ENCODE data around the gene NUP133. TPM values are rescaled to one million over a fixed set of nuclear protein-coding genes. Genes with fewer than 3 reads are reported as not detected.

The NUP133 gene
- total RNA-seq, 1 experiment from 2014 or later: 50.9 TPM

GRCh38 chr1:229452956-229453801 is 55.0 kb downstream of the NUP133 start:
- no peaks in the 10 kb centered on the region for H3K27me3 Mint-ChIP-seq (ENCODE audit: unreplicated experiment)
- H3K27ac Mint-ChIP-seq (ENCODE audit: unreplicated experiment): no peak overlapping the region
- H3K9me3 Mint-ChIP-seq (ENCODE audit: low read depth, unreplicated experiment): no peaks in the 10 kb centered on the region
- TF ChIP-seq, protein P1, sequence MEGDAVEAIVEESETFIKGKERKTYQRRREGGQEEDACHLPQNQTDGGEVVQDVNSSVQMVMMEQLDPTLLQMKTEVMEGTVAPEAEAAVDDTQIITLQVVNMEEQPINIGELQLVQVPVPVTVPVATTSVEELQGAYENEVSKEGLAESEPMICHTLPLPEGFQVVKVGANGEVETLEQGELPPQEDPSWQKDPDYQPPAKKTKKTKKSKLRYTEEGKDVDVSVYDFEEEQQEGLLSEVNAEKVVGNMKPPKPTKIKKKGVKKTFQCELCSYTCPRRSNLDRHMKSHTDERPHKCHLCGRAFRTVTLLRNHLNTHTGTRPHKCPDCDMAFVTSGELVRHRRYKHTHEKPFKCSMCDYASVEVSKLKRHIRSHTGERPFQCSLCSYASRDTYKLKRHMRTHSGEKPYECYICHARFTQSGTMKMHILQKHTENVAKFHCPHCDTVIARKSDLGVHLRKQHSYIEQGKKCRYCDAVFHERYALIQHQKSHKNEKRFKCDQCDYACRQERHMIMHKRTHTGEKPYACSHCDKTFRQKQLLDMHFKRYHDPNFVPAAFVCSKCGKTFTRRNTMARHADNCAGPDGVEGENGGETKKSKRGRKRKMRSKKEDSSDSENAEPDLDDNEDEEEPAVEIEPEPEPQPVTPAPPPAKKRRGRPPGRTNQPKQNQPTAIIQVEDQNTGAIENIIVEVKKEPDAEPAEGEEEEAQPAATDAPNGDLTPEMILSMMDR (IDR thresholded peaks at IDR 0.05; ENCODE audit: unreplicated experiment): no peak
- H3K36me3 Mint-ChIP-seq (ENCODE audit: insufficient read depth, unreplicated experiment): peaks cover 18% of the 10 kb centered on the region
- CTCF ChIA-PET: interaction anchor here (0.6 to 1.5 kb wide), 3 partner anchors 55 to 213 kb away, joined by 3 to 5 read pairs (median 5); partner anchors contain the start of gene NUP133
- H3K4me1 Mint-ChIP-seq (ENCODE audit: low read depth, unreplicated experiment): no peaks in the 10 kb centered on the region
- H3K4me3 Mint-ChIP-seq (ENCODE audit: low read depth, unreplicated experiment): no peak overlapping the region
- DNase-seq: no peak
- no TSS peak for BruUV-seq (replicated peaks)
- intact Hi-C loops (cut with micrococcal nuclease; ENCODE audit: unreplicated experiment): loop anchor here (1.0 kb wide), 1 partner anchor 195 kb away; no protein-coding TSS in a partner anchor

GRCh38 chr1:229448845-229449244 is 59.3 kb downstream of the NUP133 start:
- no peak overlapping the region for H3K27ac Mint-ChIP-seq (ENCODE audit: unreplicated experiment)
- TF ChIP-seq, protein P1 (IDR thresholded peaks at IDR 0.05; ENCODE audit: unreplicated experiment): no peak
- no peak for DNase-seq
- no peaks in the 10 kb centered on the region for H3K27me3 Mint-ChIP-seq (ENCODE audit: unreplicated experiment)
- intact Hi-C loops (cut with micrococcal nuclease; ENCODE audit: unreplicated experiment): no loop called here
- H3K9me3 Mint-ChIP-seq (ENCODE audit: low read depth, unreplicated experiment): no peaks in the 10 kb centered on the region
- CTCF ChIA-PET: no interaction called here
- peaks cover 30% of the 10 kb centered on the region for H3K36me3 Mint-ChIP-seq (ENCODE audit: insufficient read depth, unreplicated experiment)
- no peak overlapping the region for H3K4me3 Mint-ChIP-seq (ENCODE audit: low read depth, unreplicated experiment)
- BruUV-seq (replicated peaks): no TSS peak
- H3K4me1 Mint-ChIP-seq (ENCODE audit: low read depth, unreplicated experiment): no peaks in the 10 kb centered on the region

GRCh38 chr1:229448354-229448753 is 59.8 kb downstream of the NUP133 start:
- BruUV-seq (replicated peaks): no TSS peak
- Mint-ChIP-seq H3K4me1 (ENCODE audit: low read depth, unreplicated experiment) (no peaks in the 10 kb centered on the region), H3K27ac (ENCODE audit: unreplicated experiment) (no peak overlapping the region), H3K27me3 (ENCODE audit: unreplicated experiment) (no peaks in the 10 kb centered on the region), H3K9me3 (ENCODE audit: low read depth, unreplicated experiment) (no peaks in the 10 kb centered on the region), H3K4me3 (ENCODE audit: low read depth, unreplicated experiment) (no peak overlapping the region), H3K36me3 (ENCODE audit: insufficient read depth, unreplicated experiment) (peaks cover 30% of the 10 kb centered on the region)
- intact Hi-C loops (cut with micrococcal nuclease; ENCODE audit: unreplicated experiment): no loop called here
- CTCF ChIA-PET: no interaction called here
- no peak for DNase-seq
- TF ChIP-seq, protein P1 (IDR thresholded peaks at IDR 0.05; ENCODE audit: unreplicated experiment): no peak

DNA sequence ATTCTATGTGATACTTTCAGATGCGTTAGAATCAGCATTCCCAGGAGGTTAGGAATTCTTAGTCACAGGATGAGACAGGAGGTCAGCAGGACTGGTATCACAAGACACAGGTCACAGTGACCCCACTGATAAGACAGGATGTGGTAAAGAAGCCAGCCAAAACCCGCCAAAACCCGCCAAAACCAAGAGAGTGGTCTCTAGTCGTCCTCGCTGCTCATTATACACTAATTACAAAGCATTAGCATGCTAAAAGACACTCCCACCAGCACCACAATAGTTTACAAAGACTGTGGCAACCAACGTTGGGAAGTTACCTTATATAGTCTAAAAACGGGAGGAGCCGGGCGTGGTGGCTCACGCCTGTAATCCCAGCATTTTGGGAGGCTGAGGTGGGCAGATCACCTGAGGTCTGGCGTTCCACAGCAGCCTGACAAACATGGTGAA is 60.3 kb downstream of the NUP133 start:
- CTCF ChIA-PET: no interaction called here
- no TSS peak for BruUV-seq (replicated peaks)
- H3K27me3 Mint-ChIP-seq (ENCODE audit: unreplicated experiment): no peaks in the 10 kb centered on the region
- no peaks in the 10 kb centered on the region for H3K9me3 Mint-ChIP-seq (ENCODE audit: low read depth, unreplicated experiment)
- no peak overlapping the region for H3K4me3 Mint-ChIP-seq (ENCODE audit: low read depth, unreplicated experiment)
- H3K27ac Mint-ChIP-seq (ENCODE audit: unreplicated experiment): no peak overlapping the region
- TF ChIP-seq, protein P1 (IDR thresholded peaks at IDR 0.05; ENCODE audit: unreplicated experiment): no peak
- intact Hi-C loops (cut with micrococcal nuclease; ENCODE audit: unreplicated experiment): no loop called here
- H3K4me1 Mint-ChIP-seq (ENCODE audit: low read depth, unreplicated experiment): no peaks in the 10 kb centered on the region
- DNase-seq: no peak
- H3K36me3 Mint-ChIP-seq (ENCODE audit: insufficient read depth, unreplicated experiment): peaks cover 30% of the 10 kb centered on the region
